ENCODE data around the gene PRCD.
A peak's percentile ranks its signal among the peaks of the same experiment; 100 is the strongest.
"Not testable (repeated sequence)": the region's sequence is repeated elsewhere in the genome, so short reads cannot be mapped to it uniquely, and the experiment has no call there.

The PRCD gene

GRCh38 chr17:76527430-76528111 lies 12.3 kb upstream of the PRCD start:
- DNase-seq (ENCODE audit: low read depth) = peak; percentile 17

GRCh38 chr17:76528156-76528527 lies 11.7 kb upstream of the PRCD start:
- DNase-seq (ENCODE audit: low read depth) = no peak

- DNase-seq (ENCODE audit: low read depth) = no peak
These were observed 11.2 kb upstream of the PRCD start for GRCh38 chr17:76528528-76529223.

GRCh38 chr17:76529224-76530094 lies 10.4 kb upstream of the PRCD start:
- DNase-seq (ENCODE audit: low read depth) = no peak

GRCh38 chr17:76530095-76530723 lies 9.6 kb upstream of the PRCD start:
- no peak for DNase-seq (ENCODE audit: low read depth)

- DNase-seq (ENCODE audit: low read depth) = no peak
These were observed 8.9 kb upstream of the PRCD start for GRCh38 chr17:76530811-76531485.

- DNase-seq (ENCODE audit: low read depth) = no peak
These were observed 8.3 kb upstream of the PRCD start for GRCh38 chr17:76531486-76532038.

GRCh38 chr17:76532072-76532651 lies 7.7 kb upstream of the PRCD start:
- no peak for DNase-seq (ENCODE audit: low read depth)

GRCh38 chr17:76533640-76534359 lies 6.0 kb upstream of the PRCD start:
- DNase-seq (ENCODE audit: low read depth) = not testable (repeated sequence)

GRCh38 chr17:76534831-76535732 lies 4.8 kb upstream of the PRCD start:
- no peak for DNase-seq (ENCODE audit: low read depth)

- DNase-seq (ENCODE audit: low read depth) = no peak
These were observed 3.9 kb upstream of the PRCD start for GRCh38 chr17:76535788-76536510.

- no peak for DNase-seq (ENCODE audit: low read depth)
These were observed 3.1 kb upstream of the PRCD start for GRCh38 chr17:76536511-76537287.

GRCh38 chr17:76537288-76537577 lies 2.6 kb upstream of the PRCD start:
- DNase-seq (ENCODE audit: low read depth) = no peak

- DNase-seq (ENCODE audit: low read depth) = no peak
These were observed 2.1 kb upstream of the PRCD start, which contains the start of gene CYGB for GRCh38 chr17:76537578-76538280. CYGB (minus strand) TSS chr17:76537709; CDS start chr17:76537542, 167 bp downstream.

- no peak for DNase-seq (ENCODE audit: low read depth)
These were observed 1.4 kb upstream of the PRCD start for GRCh38 chr17:76538281-76538931.

- no peak for DNase-seq (ENCODE audit: low read depth)
These were observed 788 bp upstream of the PRCD start for GRCh38 chr17:76538941-76539570.
